Smooth muscle cell (in vitro differentiated cells): ENCODE results near the gene PAF1. TPM values are rescaled to one million over a fixed set of nuclear protein-coding genes. Genes with fewer than 3 reads are reported as not detected.

Source experiments
- DNase-seq: peaks from one replicate; lab custom pipeline; 2025; ENCODE audit not compliant: unreplicated experiment; lab: John Stamatoyannopoulos, UW
- H2AFZ ChIP-seq: fragments of 200-600 bp; sonication (generic); 2 replicates; pipeline ENCODE4 v1.6.0; 2016; ENCODE audit warnings: antibody characterized with exemption, low read depth, mild to moderate bottlenecking
- H3F3A ChIP-seq: fragments of 200-600 bp; sonication (generic); 2 replicates; pipeline ENCODE4 v1.6.0; 2017; ENCODE audit warnings: antibody characterized with exemption, low read depth
- H3K27ac ChIP-seq: fragments of 200-600 bp; sonication (generic); 2 replicates; pipeline ENCODE4 v1.5.1; 2016; ENCODE audit warnings: low read depth, mild to moderate bottlenecking
- H3K27me3 ChIP-seq: fragments of 200-600 bp; sonication (generic); 2 replicates; pipeline ENCODE4 v1.6.1; 2016; ENCODE audit warnings: low read depth, mild to moderate bottlenecking
- H3K36me3 ChIP-seq: fragments of 200-600 bp; sonication (generic); 2 replicates; pipeline ENCODE4 v1.5.1; 2016; ENCODE audit warnings: low read depth
- H3K4me1 ChIP-seq: fragments of 200-600 bp; sonication (generic); 2 replicates; pipeline ENCODE4 v1.5.1; 2016; ENCODE audit warnings: low read depth
- H3K4me2 ChIP-seq: fragments of 200-600 bp; sonication (generic); 2 replicates; pipeline ENCODE4 v1.6.0; 2016; ENCODE audit warnings: mild to moderate bottlenecking
- H3K4me3 ChIP-seq: fragments of 200-600 bp; sonication (generic); 2 replicates; pipeline ENCODE4 v1.5.1; 2016; ENCODE audit warnings: mild to moderate bottlenecking
- H3K79me2 ChIP-seq: fragments of 200-600 bp; sonication (generic); 2 replicates; pipeline ENCODE4 v1.6.0; 2016; ENCODE audit warnings: low read depth, mild to moderate bottlenecking
- H3K9ac ChIP-seq: fragments of 200-600 bp; sonication (generic); 2 replicates; pipeline ENCODE4 v1.6.0; 2016; ENCODE audit warnings: low read depth
- H3K9me3 ChIP-seq: fragments of 200-600 bp; sonication (generic); replicated peaks from 2 replicates; pipeline ENCODE4 v1.5.1; 2016; ENCODE audit warnings: low read depth
- H4K20me1 ChIP-seq: fragments of 200-600 bp; sonication (generic); 2 replicates; pipeline ENCODE4 v1.6.0; 2016; ENCODE audit warnings: low read depth
- WGBS: methylation state at CpG from one replicate; pipeline ENCODE4 v1.1.7; 2016; ENCODE audit warnings: low lambda C conversion rate; 5-methylcytosine and 5-hydroxymethylcytosine counted together
- polyA plus RNA-seq: library from polyadenylated mRNA; unstranded; fragments of >200 nt; fragmentation: Nextera tagmentation; extraction: Ambion mirVana; gene quantifications from 2 replicates; pipeline ENCODE4 v1.2.1, GENCODE V29; 2016
- total RNA-seq: library from RNA; depleted of rRNA; stranded (reverse); fragments of >200 nt; gene quantifications from 2 replicates; pipeline ENCODE4 v1.2.3, GENCODE V29; 2014
- TF ChIP-seq, protein P1 (sequence below): fragments of 200-600 bp; sonication (generic); IDR thresholded peaks from 2 replicates; pipeline ENCODE4 v1.5.1; 2017; ENCODE audit warnings: borderline replicate concordance, mild to moderate bottlenecking, antibody characterized with exemption; ENCODE audit not compliant: insufficient read depth, poor library complexity, severe bottlenecking

PAF1 gene
- total and polyA plus RNA-seq, 2 experiments from 2014 or later, result 27.8 to 42.7 TPM

DNA sequence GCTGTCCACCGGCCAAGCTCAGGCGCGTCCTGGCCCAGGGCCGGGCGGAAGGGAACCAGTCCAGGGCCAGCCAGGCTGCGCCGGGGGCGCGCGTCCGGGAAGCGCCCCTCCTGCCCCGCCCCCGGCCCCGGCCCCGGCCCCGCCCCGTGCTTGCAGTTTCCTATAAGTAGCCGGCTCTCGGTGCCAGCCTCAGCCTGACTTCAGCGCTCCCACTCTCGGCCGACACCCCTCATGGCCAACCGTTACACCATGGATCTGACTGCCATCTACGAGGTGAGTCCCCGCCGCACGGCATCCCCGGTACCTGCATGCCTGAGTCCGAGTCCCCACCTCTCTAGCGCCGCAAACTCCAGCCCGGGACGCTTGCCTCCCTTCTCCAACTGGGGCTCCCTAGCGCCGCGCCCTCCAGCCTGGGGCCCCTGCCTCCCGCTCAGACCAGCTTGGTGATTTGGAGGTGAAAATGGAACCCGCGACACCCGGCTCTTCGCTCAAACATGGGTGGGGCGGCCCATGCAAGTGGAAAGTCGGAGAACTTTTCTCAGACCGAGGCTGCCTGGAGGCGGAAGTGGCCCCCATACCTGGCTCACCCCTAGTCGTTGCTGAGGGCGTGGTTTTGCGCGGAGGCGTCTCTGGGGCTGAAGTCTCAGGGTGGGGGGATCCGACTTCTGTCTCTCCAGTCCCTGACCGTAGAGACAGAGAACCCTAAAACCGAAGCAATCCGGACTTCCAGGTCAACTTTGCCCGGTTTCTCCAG is 15.9 kb upstream of the PAF1 start, which contains the start of gene ZFP36:
Gene ZFP36, plus strand, starts transcription at position 192 of the 754 bp plus-strand sequence. Its CDS starts 58 bp downstream, at position 250.
- H3K36me3 ChIP-seq, result no peaks in the 10 kb centered on the region
- no peaks in the 10 kb centered on the region for H3K27me3 ChIP-seq
- peaks cover 26% of the 10 kb centered on the region for H3K4me1 ChIP-seq
- no peak within 1 kb of the TSS for H2AFZ ChIP-seq
- peak within 1 kb of the TSS; percentile 95 for H3K27ac ChIP-seq
- peaks cover 41% of the 10 kb centered on the region for H3F3A ChIP-seq
- DNase-seq, result peak; percentile 91
- H4K20me1 ChIP-seq, result peaks cover 23% of the 10 kb centered on the region
- H3K4me3 ChIP-seq, result peak within 1 kb of the TSS; percentile 96
- H3K4me2 ChIP-seq, result peak within 1 kb of the TSS; percentile 94
- H3K9ac ChIP-seq, result peak within 1 kb of the TSS; percentile 92
- H3K9me3 ChIP-seq, result no peaks in the 10 kb centered on the region
- 2% methylated on average over 40 of the region's 56 CpGs for WGBS
- peaks cover 27% of the 10 kb centered on the region for H3K79me2 ChIP-seq
- TF ChIP-seq, protein P1, sequence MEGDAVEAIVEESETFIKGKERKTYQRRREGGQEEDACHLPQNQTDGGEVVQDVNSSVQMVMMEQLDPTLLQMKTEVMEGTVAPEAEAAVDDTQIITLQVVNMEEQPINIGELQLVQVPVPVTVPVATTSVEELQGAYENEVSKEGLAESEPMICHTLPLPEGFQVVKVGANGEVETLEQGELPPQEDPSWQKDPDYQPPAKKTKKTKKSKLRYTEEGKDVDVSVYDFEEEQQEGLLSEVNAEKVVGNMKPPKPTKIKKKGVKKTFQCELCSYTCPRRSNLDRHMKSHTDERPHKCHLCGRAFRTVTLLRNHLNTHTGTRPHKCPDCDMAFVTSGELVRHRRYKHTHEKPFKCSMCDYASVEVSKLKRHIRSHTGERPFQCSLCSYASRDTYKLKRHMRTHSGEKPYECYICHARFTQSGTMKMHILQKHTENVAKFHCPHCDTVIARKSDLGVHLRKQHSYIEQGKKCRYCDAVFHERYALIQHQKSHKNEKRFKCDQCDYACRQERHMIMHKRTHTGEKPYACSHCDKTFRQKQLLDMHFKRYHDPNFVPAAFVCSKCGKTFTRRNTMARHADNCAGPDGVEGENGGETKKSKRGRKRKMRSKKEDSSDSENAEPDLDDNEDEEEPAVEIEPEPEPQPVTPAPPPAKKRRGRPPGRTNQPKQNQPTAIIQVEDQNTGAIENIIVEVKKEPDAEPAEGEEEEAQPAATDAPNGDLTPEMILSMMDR, result no peak

DNA sequence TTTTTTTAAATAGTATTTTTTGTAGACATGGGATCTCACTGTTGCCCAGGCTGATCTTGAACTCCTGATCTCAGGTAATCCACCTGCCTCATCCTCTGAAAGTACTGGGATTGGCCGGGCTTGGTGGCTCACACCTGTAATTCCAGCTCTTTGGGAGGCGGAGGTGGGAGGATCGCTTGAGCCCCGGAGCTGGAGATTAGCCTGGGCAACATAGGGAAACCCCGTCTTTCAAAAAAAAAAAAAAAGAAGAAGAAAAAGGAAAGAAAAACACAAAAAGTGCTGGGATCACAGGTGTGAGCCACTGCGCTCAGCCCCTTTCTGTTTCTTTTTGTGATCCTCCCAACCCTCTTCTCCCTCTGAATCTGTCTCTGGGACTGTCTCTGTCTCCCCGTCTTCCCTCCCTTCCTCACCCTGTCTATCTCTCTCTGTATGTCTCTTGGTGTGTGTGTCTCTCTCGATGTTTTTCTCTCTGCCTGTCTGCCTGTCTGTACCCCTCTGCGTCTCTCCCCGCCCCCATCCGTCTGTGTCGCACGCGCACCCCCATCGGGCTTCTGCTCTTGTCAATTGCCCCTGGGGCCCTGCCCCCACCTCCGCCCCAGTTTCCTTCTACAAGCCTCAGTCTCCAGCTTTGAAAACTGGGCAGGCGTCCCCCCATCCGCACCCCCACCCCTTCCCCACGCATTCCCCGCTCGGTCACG is 15.2 kb upstream of the PAF1 start:
- H2AFZ ChIP-seq, result no peak overlapping the region
- no peak for DNase-seq

DNA sequence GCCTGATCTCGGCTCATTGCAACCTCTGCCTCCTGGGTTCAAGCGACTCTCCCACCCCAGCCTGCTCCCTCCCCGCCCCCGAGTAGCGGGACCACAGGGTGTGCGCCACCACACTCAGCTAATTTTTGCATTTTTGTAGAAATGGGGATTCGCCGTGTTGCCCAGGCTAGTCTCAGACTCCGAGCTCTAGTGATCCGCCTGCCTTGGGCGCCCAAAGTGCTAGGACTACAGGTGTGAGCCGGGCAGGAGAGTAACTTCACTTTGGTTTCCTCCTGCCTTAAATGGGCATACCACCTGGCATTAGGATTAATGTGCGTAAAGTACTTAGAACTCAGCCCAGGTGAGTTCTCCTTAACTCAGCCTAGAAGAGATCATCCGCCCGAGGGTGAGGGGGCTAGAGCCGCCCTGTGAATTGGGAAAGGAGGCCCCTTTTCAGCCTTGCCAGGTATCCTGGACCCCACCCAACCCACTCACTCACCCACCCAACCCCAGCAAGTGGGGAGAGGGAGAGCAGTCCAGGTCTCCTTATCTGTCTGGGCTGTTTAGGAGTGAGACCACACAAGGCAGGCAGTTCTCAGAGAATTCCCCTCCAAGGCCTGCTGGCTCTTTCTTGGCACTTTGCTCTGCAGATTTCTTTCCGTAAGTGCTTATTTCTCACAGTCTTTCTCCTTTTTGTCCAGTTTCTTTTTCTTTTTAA is 14.5 kb upstream of the PAF1 start:
- Histone ChIP-seq H3K4me3 (peak overlapping the region; percentile 96), H3K9ac (no peak overlapping the region), H3K27me3 (no peaks in the 10 kb centered on the region), H3K9me3 (no peaks in the 10 kb centered on the region), H2AFZ (no peak overlapping the region), H3K27ac (peak overlapping the region; percentile 95), H3K4me1 (peaks cover 21% of the 10 kb centered on the region), H3K4me2 (peak overlapping the region; percentile 94), H3K36me3 (no peaks in the 10 kb centered on the region), H4K20me1 (peaks cover 23% of the 10 kb centered on the region), H3F3A (peaks cover 35% of the 10 kb centered on the region), H3K79me2 (peaks cover 27% of the 10 kb centered on the region)
- TF ChIP-seq, protein P1, result no peak
- DNase-seq, result no peak
- 92% methylated on average over 17 of the region's 17 CpGs for WGBS

More for the DNA sequence above, 15.2 kb upstream of the PAF1 start:
- 23% methylated on average over 17 of the region's 22 CpGs for WGBS
- Histone ChIP-seq H3K4me3 (peak overlapping the region; percentile 96), H3K9me3 (no peaks in the 10 kb centered on the region), H4K20me1 (peaks cover 23% of the 10 kb centered on the region), H3K36me3 (no peaks in the 10 kb centered on the region), H3K27ac (peak overlapping the region; percentile 95), H3K4me2 (peak overlapping the region; percentile 94), H3K4me1 (peaks cover 26% of the 10 kb centered on the region), H3K9ac (peak overlapping the region; percentile 79), H3F3A (peaks cover 41% of the 10 kb centered on the region), H3K27me3 (no peaks in the 10 kb centered on the region), H3K79me2 (peaks cover 27% of the 10 kb centered on the region)
- TF ChIP-seq, protein P1, result no peak
